Progenitor cell of endocrine pancreas (in vitro differentiated cells): ENCODE results near the gene MAP3K4. TPM values are rescaled to one million over a fixed set of nuclear protein-coding genes. Genes with fewer than 3 reads are reported as not detected.

Experiments
- DNase-seq: peaks from one replicate; pipeline ENCODE4 v3.0.0; 2021; ENCODE audit warnings: low spot score; ENCODE audit not compliant: unreplicated experiment
- H3K27ac Mint-ChIP-seq: 2 replicates; pipeline ENCODE4 v1.8.0; 2021; ENCODE audit warnings: mild to moderate bottlenecking, moderate library complexity, mixed read lengths
- H3K27me3 Mint-ChIP-seq: 2 replicates; pipeline ENCODE4 v1.8.0; 2021; ENCODE audit warnings: mixed read lengths
- H3K36me3 Mint-ChIP-seq: 2 replicates; pipeline ENCODE4 v1.8.0; 2022; ENCODE audit warnings: mixed read lengths; ENCODE audit not compliant: insufficient read depth
- H3K4me1 Mint-ChIP-seq: 2 replicates; pipeline ENCODE4 v1.8.0; 2021; ENCODE audit warnings: low read depth, mixed read lengths
- H3K4me3 Mint-ChIP-seq: 2 replicates; pipeline ENCODE4 v1.8.0; 2021; ENCODE audit warnings: low read depth, mild to moderate bottlenecking, moderate library complexity, mixed read lengths
- H3K9me3 Mint-ChIP-seq: 2 replicates; pipeline ENCODE4 v1.8.0; 2021; ENCODE audit warnings: low read depth, mixed read lengths
- CTCF ChIP-seq: fragments of 200-600 bp; sonication (generic); IDR thresholded peaks from one replicate; pipeline ENCODE4 v1.5.0; 2021; ENCODE audit warnings: antibody characterized with exemption, mild to moderate bottlenecking; ENCODE audit not compliant: unreplicated experiment
- total RNA-seq: library from RNA; stranded (reverse); gene quantifications from 2 replicates; pipeline ENCODE4 v1.2.1, GENCODE V29; 2021

The MAP3K4 gene
- total RNA-seq, 1 donor from 2014 or later: 68.1 TPM

GRCh38 chr6:161076181-161076677, 84.7 kb downstream of the MAP3K4 start:
- no peak overlapping the region for H3K27ac Mint-ChIP-seq
- no peak overlapping the region for H3K4me3 Mint-ChIP-seq
- H3K9me3 Mint-ChIP-seq: no peaks in the 10 kb centered on the region
- peaks cover 17% of the 10 kb centered on the region for H3K4me1 Mint-ChIP-seq
- H3K27me3 Mint-ChIP-seq: no peaks in the 10 kb centered on the region
- peaks cover 10% of the 10 kb centered on the region for H3K36me3 Mint-ChIP-seq
- TF ChIP-seq CTCF: no peak
- no peak for DNase-seq

- Mint-ChIP-seq H3K27me3 (no peaks in the 10 kb centered on the region), H3K27ac (no peak overlapping the region), H3K36me3 (peaks cover 13% of the 10 kb centered on the region), H3K4me3 (no peak overlapping the region), H3K9me3 (no peaks in the 10 kb centered on the region), H3K4me1 (peaks cover 2% of the 10 kb centered on the region)
- TF ChIP-seq CTCF: no peak
- DNase-seq: no peak
Observed at GRCh38 chr6:161079566-161080262, 88.1 kb downstream of the MAP3K4 start.

GRCh38 chr6:161080263-161080970, 88.8 kb downstream of the MAP3K4 start:
- Mint-ChIP-seq H3K4me3 (no peak overlapping the region), H3K36me3 (peaks cover 15% of the 10 kb centered on the region), H3K9me3 (no peaks in the 10 kb centered on the region), H3K27me3 (no peaks in the 10 kb centered on the region), H3K27ac (no peak overlapping the region), H3K4me1 (no peaks in the 10 kb centered on the region)
- no peak for DNase-seq
- no peak for TF ChIP-seq CTCF

- H3K27me3 Mint-ChIP-seq: no peaks in the 10 kb centered on the region
- peaks cover 16% of the 10 kb centered on the region for H3K36me3 Mint-ChIP-seq
- TF ChIP-seq CTCF: no peak
- H3K9me3 Mint-ChIP-seq: no peaks in the 10 kb centered on the region
- no peak overlapping the region for H3K4me3 Mint-ChIP-seq
- no peak for DNase-seq
- no peaks in the 10 kb centered on the region for H3K4me1 Mint-ChIP-seq
- no peak overlapping the region for H3K27ac Mint-ChIP-seq
Observed at GRCh38 chr6:161082215-161082614, 90.6 kb downstream of the MAP3K4 start.

GRCh38 chr6:161085246-161085645, 93.7 kb downstream of the MAP3K4 start:
- DNase-seq: no peak
- Mint-ChIP-seq H3K36me3 (peaks cover 17% of the 10 kb centered on the region), H3K27me3 (no peaks in the 10 kb centered on the region), H3K27ac (no peak overlapping the region), H3K4me1 (no peaks in the 10 kb centered on the region), H3K4me3 (no peak overlapping the region), H3K9me3 (no peaks in the 10 kb centered on the region)
- no peak for TF ChIP-seq CTCF
